Gastrocnemius medialis (tissue), 4 donors: Measurements from ENCODE around the gene WHRN.

Experiments
- POLR2A ChIP-seq, 2 donors: fragments of 450-650 bp; IDR thresholded peaks; one replicate each; pipeline ENCODE4 v1.6.1; 2017; ENCODE audit warnings: antibody characterized with exemption in 2 of 2, mild to moderate bottlenecking in 2 of 2, moderate library complexity in 2 of 2
- TF ChIP-seq, protein P1 (sequence below), 5 experiments: fragments of 450-650 bp in 3 of 5; fragments of 200-600 bp in 2 of 5; sonication (generic) in 2 of 5; IDR thresholded peaks in 4 of 5; conservative IDR thresholded peaks in 1 of 5; 1 replicate in 4 of 5; 2 replicates in 1 of 5; pipeline ENCODE4 v1.5.1; 2016 to 2019; ENCODE audit warnings: antibody characterized with exemption in 5 of 5, mild to moderate bottlenecking in 3 of 5, moderate library complexity in 3 of 5

DNA sequence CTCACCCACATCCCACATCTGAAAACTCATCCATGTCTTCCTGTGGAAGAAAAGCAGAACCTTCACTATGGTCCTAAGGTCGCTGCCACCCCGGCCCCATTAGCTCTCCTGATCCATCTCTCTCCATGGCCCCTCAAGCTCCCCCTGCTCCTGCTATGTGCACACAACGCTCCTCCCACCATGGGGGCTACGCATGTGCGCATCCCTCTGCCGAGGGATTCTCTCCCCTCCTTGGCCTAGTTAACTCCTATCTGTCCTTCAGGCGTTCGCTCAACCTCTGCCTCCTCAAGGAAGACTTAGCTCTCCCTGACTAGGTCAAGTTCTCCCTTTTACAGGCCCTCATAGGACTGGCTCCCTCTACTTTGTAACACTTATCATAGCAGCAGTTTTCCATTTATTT, 127.3 kb downstream of the WHRN start:
- TF ChIP-seq, protein P1, sequence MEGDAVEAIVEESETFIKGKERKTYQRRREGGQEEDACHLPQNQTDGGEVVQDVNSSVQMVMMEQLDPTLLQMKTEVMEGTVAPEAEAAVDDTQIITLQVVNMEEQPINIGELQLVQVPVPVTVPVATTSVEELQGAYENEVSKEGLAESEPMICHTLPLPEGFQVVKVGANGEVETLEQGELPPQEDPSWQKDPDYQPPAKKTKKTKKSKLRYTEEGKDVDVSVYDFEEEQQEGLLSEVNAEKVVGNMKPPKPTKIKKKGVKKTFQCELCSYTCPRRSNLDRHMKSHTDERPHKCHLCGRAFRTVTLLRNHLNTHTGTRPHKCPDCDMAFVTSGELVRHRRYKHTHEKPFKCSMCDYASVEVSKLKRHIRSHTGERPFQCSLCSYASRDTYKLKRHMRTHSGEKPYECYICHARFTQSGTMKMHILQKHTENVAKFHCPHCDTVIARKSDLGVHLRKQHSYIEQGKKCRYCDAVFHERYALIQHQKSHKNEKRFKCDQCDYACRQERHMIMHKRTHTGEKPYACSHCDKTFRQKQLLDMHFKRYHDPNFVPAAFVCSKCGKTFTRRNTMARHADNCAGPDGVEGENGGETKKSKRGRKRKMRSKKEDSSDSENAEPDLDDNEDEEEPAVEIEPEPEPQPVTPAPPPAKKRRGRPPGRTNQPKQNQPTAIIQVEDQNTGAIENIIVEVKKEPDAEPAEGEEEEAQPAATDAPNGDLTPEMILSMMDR (IDR thresholded peaks at IDR 0.05 in 4 of 5, conservative IDR thresholded peaks at IDR 0.05 in 1 of 5), result no peak
- TF ChIP-seq POLR2A (IDR thresholded peaks at IDR 0.05), result no peak
